ENCODE measurements around the gene SPATA31D3. TPM values are rescaled to one million over a fixed set of nuclear protein-coding genes. Genes with fewer than 3 reads are reported as not detected.
"Not testable (repeated sequence)": the region's sequence is repeated elsewhere in the genome, so short reads cannot be mapped to it uniquely, and the experiment has no call there.

The SPATA31D3 gene
- total RNA-seq, 4 donors from 2014 or later = not detected

DNA sequence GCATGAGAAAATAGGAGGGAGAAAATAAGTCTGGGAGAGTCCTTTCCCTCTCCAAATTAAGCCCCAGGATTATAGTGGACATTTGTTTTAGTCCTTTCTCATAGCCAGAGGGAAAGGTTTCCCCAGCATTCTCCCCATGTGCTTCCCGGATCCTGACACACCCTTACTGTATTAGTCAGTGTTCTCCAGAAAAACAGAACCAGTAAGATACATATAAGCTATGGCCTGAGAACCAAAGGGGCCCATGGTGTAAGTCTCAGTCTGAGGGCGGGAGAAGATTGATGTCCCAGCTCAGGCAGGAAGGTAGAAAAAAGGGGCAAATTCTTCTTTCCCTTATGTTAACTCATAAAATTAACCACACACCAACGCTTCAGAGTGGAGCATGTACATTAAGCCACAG lies 40.7 kb upstream of the SPATA31D3 start:
- TF ChIP-seq CTCF (IDR thresholded peaks at IDR 0.05) (no peak), EP300 (IDR thresholded peaks at IDR 0.05) (no peak), POLR2A (IDR thresholded peaks at IDR 0.05) (no peak), POLR2AphosphoS5 (IDR thresholded peaks at IDR 0.05) (no peak)
- Histone ChIP-seq H3K4me1 (no peaks in the 10 kb centered on the region), H3K27ac (no peak overlapping the region), H3K27me3 (no peaks in the 10 kb centered on the region), H3K9me3 (no peaks in the 10 kb centered on the region), H3K4me3 (no peak overlapping the region), H3K36me3 (no peaks in the 10 kb centered on the region)
- DNase-seq (ENCODE audit: low spot score in 2 of 2) = no peak
- WGBS = 71% methylated on average over 3 of the region's 3 CpGs

DNA sequence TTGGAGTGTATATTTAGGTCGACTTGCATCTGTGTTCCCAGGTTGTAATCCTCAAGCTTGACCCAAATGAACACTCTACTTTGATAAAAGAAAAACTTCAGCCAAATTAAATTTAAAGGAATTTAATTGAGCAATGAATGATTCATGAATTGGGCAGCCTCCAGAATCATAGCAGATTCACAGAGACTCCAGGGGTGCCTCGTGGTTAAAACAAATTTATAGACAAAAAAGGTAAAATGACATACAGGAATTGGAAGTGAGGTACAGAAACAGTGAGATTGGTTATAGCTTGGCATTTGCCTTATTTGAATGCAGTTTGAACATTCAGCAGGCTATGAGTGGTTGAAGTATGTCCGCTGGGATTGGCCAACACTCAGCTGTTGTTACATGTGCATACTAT lies 36.6 kb upstream of the SPATA31D3 start:
- Histone ChIP-seq H3K27ac (no peak overlapping the region), H3K36me3 (no peaks in the 10 kb centered on the region), H3K4me1 (no peaks in the 10 kb centered on the region), H3K9me3 (no peaks in the 10 kb centered on the region), H3K27me3 (no peaks in the 10 kb centered on the region), H3K4me3 (no peak overlapping the region)
- no peak for TF ChIP-seq CTCF (IDR thresholded peaks at IDR 0.05)
- no peak for TF ChIP-seq EP300 (IDR thresholded peaks at IDR 0.05)
- no peak for TF ChIP-seq POLR2AphosphoS5 (IDR thresholded peaks at IDR 0.05)
- TF ChIP-seq POLR2A (IDR thresholded peaks at IDR 0.05) = no peak
- DNase-seq (ENCODE audit: low spot score in 2 of 2) = no peak
- 56% methylated on average over 3 of the region's 3 CpGs for whole genome bisulfite sequencing

- Histone ChIP-seq H3K4me1 (no peaks in the 10 kb centered on the region), H3K27ac (no peak overlapping the region), H3K9me3 (no peaks in the 10 kb centered on the region), H3K36me3 (no peaks in the 10 kb centered on the region), H3K4me3 (no peak overlapping the region), H3K27me3 (no peaks in the 10 kb centered on the region)
- TF ChIP-seq POLR2AphosphoS5 (IDR thresholded peaks at IDR 0.05) (no peak), EP300 (IDR thresholded peaks at IDR 0.05) (no peak), POLR2A (IDR thresholded peaks at IDR 0.05) (no peak), CTCF (IDR thresholded peaks at IDR 0.05) (no peak)
- DNase-seq (ENCODE audit: low spot score in 2 of 2) = no peak
- WGBS = 93% methylated on average over 6 of the region's 6 CpGs
Observed at GRCh38 chr9:81912135-81912534, 31.2 kb upstream of the SPATA31D3 start.

DNA sequence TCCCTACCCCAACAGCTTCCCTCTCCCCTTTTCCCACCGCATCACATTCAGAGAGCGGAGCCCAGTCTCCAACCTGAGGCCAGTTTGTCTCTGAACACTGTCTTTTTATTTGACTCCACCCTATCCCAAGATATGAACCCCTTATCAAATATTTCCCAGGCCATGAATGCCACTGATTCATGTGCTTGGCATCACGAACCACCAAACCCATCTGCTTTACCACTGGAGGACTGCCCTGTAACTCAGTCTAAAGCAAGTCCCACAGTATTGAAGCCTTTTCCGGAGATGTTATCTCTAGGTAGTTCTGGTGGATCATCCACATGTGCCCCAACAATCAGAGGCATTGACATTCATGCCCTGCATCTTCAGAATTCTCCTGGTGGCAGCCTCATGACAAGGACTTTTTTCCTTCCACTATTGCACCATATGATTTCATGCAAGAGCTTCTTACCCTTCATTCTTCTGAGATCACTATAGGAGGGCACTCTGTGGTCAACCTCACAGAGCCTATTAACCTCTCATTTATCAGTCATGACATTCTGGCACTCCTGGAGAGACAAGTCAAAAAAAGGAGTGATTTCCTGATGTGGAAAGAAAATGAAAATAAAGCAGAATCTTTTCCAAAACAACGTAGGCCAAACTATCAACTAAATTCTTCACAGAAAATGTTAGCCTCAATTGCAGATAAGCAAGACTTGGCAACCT lies 27.3 kb upstream of the SPATA31D3 start:
- no peaks in the 10 kb centered on the region for H3K27me3 ChIP-seq
- H3K9me3 ChIP-seq = no peaks in the 10 kb centered on the region
- no peak for DNase-seq (ENCODE audit: low spot score in 2 of 2)
- H3K27ac ChIP-seq = no peak overlapping the region
- WGBS = 96% methylated on average over 5 of the region's 5 CpGs
- no peak for TF ChIP-seq EP300 (IDR thresholded peaks at IDR 0.05)
- no peak for TF ChIP-seq POLR2A (IDR thresholded peaks at IDR 0.05)
- TF ChIP-seq CTCF (IDR thresholded peaks at IDR 0.05) = no peak
- no peak for TF ChIP-seq POLR2AphosphoS5 (IDR thresholded peaks at IDR 0.05)
- H3K4me3 ChIP-seq = no peak overlapping the region
- no peaks in the 10 kb centered on the region for H3K36me3 ChIP-seq
- no peaks in the 10 kb centered on the region for H3K4me1 ChIP-seq

- not testable (repeated sequence) for H3K4me1 ChIP-seq; H3K9me3 ChIP-seq; H3K27me3 ChIP-seq; H3K4me3 ChIP-seq; H3K36me3 ChIP-seq; H3K27ac ChIP-seq; DNase-seq (ENCODE audit: low spot score in 2 of 2)
- WGBS = 100% methylated on average over 1 of the region's 3 CpGs
Observed at GRCh38 chr9:81918507-81918906, 24.8 kb upstream of the SPATA31D3 start.

GRCh38 chr9:81928305-81928704 lies 15.0 kb upstream of the SPATA31D3 start, which contains the start of gene SPATA31D4:
Gene SPATA31D4, plus strand, starts transcription at chr9:81928428. Its CDS starts 86 bp downstream, at chr9:81928514.
- not testable (repeated sequence) for H3K36me3 ChIP-seq; H3K27ac ChIP-seq; H3K4me3 ChIP-seq; H3K9me3 ChIP-seq; H3K27me3 ChIP-seq; H3K4me1 ChIP-seq; DNase-seq (ENCODE audit: low spot score in 2 of 2)
- no CpG with 5 or more reads among the region's 3 CpGs for WGBS

- not testable (repeated sequence) for H3K9me3 ChIP-seq; H3K4me1 ChIP-seq; H3K27ac ChIP-seq; H3K27me3 ChIP-seq; H3K36me3 ChIP-seq; H3K4me3 ChIP-seq; DNase-seq (ENCODE audit: low spot score in 2 of 2)
- no CpG with 5 or more reads among the region's 6 CpGs for WGBS
Observed at GRCh38 chr9:81930147-81930546, 13.2 kb upstream of the SPATA31D3 start.

- no CpG with 5 or more reads among the region's 3 CpGs for WGBS
- not testable (repeated sequence) for DNase-seq (ENCODE audit: low spot score in 2 of 2)
Observed at GRCh38 chr9:81933547-81933946, 9.8 kb upstream of the SPATA31D3 start.

GRCh38 chr9:81948650-81949049 lies 5.3 kb downstream of the SPATA31D3 start:
- no CpG with 5 or more reads among the region's 3 CpGs for WGBS
- not testable (repeated sequence) for H3K27ac ChIP-seq; H3K27me3 ChIP-seq; H3K4me3 ChIP-seq; DNase-seq (ENCODE audit: low spot score in 2 of 2); H3K4me1 ChIP-seq; H3K36me3 ChIP-seq; H3K9me3 ChIP-seq

More at GRCh38 chr9:81933547-81933946, 9.8 kb upstream of the SPATA31D3 start:
- not testable (repeated sequence) for H3K27me3 ChIP-seq, H3K36me3 ChIP-seq, H3K9me3 ChIP-seq, H3K4me1 ChIP-seq, H3K27ac ChIP-seq, H3K4me3 ChIP-seq
